Measurements from ENCODE around the gene KIF16B.
"Not testable (repeated sequence)": the region's sequence is repeated elsewhere in the genome, so short reads cannot be mapped to it uniquely, and the experiment has no call there.

The KIF16B gene

GRCh38 chr20:16284385-16285100 is 288.7 kb downstream of the KIF16B start:
- no peak for DNase-seq

- no peak for DNase-seq
These were observed 289.3 kb downstream of the KIF16B start for GRCh38 chr20:16283978-16284377.

GRCh38 chr20:16283307-16283706 is 289.9 kb downstream of the KIF16B start:
- DNase-seq = no peak

- no peak for DNase-seq
These were observed 293.0 kb downstream of the KIF16B start for GRCh38 chr20:16280219-16280618.

GRCh38 chr20:16279320-16279719 is 293.9 kb downstream of the KIF16B start:
- no peak for DNase-seq

GRCh38 chr20:16273812-16274555 is 299.3 kb downstream of the KIF16B start:
- no peak for DNase-seq

GRCh38 chr20:16272780-16273360 is 300.4 kb downstream of the KIF16B start:
- DNase-seq = no peak

- DNase-seq = no peak
These were observed 301.8 kb downstream of the KIF16B start for GRCh38 chr20:16271450-16271849.

GRCh38 chr20:16270989-16271388 is 302.3 kb downstream of the KIF16B start:
- no peak for DNase-seq

- DNase-seq = no peak
These were observed 302.8 kb downstream of the KIF16B start for GRCh38 chr20:16270314-16270931.

- DNase-seq = no peak
These were observed 305.7 kb downstream of the KIF16B start for GRCh38 chr20:16267526-16267925.

GRCh38 chr20:16265334-16265733 is 307.9 kb downstream of the KIF16B start:
- DNase-seq = no peak

- DNase-seq = no peak
These were observed 309.7 kb downstream of the KIF16B start for GRCh38 chr20:16263582-16263981.

- DNase-seq = no peak
These were observed 310.7 kb downstream of the KIF16B start for GRCh38 chr20:16262594-16262993.

- DNase-seq = no peak
These were observed 311.4 kb downstream of the KIF16B start for GRCh38 chr20:16261733-16262273.

- no peak for DNase-seq
These were observed 312.3 kb downstream of the KIF16B start for GRCh38 chr20:16260911-16261310.

GRCh38 chr20:16260133-16260532 is 313.1 kb downstream of the KIF16B start:
- DNase-seq = not testable (repeated sequence)

GRCh38 chr20:16258766-16259165 is 314.5 kb downstream of the KIF16B start:
- no peak for DNase-seq

GRCh38 chr20:16257813-16258430 is 315.3 kb downstream of the KIF16B start:
- no peak for DNase-seq

GRCh38 chr20:16257021-16257420 is 316.2 kb downstream of the KIF16B start:
- no peak for DNase-seq

- DNase-seq = no peak
These were observed 326.4 kb downstream of the KIF16B start for GRCh38 chr20:16246870-16247269.

GRCh38 chr20:16246291-16246690 is 327.0 kb downstream of the KIF16B start:
- DNase-seq = no peak

GRCh38 chr20:16245879-16246278 is 327.4 kb downstream of the KIF16B start:
- DNase-seq = no peak

All from NCI-H2029 (cell line).